ENCODE data around the gene NEUROG2.
"Not testable (repeated sequence)": the region's sequence is repeated elsewhere in the genome, so short reads cannot be mapped to it uniquely, and the experiment has no call there.

Gene NEUROG2

DNA sequence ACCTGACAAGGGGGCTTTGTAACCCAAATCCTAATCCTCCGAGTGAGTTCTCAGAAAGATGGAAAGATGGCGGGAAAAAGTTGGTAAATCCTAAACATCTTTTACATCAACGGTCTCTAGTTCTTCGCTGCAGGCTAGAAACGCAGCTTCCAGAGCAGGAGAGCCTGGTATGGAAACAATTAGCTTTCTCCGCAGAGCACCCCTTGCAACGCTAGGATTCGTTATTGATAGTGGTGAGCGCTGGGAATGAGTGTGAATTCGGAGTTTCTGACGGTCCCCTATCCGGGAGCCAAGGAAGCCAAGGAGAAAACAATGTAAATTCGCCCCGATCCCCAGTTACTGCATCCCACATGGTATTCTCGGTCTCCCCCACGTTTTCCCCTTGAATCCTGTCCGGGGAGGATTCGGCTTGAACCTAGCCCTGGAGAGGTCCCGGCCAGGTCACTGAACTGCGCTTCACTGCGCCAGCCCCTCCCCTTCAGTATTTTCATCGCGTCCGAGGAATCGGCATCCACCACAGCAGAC lies 4.7 kb upstream of the NEUROG2 start:
- DNase-seq = no peak

DNA sequence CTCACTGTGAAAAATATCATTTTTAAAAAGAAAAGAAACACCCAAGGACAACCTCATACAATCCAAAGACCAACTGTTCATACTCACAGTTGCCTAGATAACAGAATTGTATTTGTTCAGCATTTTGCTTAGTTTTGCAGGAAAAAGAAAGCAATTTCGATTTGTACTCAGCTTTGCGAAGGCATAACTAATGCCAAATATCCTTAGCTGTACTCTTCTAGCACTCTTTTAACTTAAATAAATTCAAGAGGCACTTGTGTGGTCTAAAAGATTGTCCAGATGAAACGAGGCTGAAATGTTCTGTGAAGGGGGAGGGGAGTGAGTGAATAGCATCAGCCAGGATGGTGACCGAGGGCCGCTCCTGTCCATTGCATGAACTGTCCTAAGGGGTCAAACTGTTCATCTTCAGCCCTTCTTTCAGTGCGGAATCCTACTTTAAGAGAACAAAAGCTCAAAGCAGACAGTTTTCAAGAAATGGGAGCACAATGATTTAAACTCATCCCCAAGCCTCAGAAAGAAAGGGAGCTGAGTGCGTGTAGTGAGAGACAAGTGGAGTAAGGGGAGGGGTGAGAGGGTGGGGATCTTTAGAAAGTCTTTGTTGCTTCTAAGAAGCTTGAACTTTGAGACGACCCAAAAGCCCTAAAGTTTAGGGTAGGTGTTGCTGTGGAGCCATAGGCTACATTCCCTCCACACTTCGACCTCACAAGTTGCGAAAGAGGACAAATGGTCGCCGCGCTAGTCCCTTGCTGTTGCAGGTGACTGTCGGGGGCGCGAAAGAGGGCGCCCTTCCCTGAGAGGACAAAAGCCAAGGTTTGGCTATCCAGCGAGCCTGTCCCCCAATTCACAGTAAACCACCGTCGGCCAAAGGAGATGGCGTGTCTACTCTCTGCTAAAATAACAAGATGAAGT lies 4.0 kb upstream of the NEUROG2 start:
- peak; percentile 61 for DNase-seq

DNA sequence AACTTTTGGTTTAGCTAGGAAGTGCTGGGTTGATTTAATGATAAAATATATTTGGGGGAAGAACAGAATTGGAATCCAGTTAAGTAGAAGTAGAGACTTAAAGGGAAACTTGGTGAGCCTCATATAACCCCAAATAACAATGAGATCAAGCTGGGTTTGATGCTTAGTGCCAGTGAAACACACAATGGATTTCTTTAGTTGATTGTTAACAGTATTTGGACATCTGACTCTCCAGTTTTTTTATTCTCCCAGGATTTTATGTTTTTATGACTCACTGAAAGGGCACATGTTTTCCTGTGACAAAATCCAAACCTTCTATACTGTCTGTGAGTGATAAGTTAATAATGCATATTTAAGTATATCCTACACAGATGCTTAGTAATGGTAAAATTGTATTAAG lies 2.7 kb upstream of the NEUROG2 start:
- DNase-seq = no peak

DNA sequence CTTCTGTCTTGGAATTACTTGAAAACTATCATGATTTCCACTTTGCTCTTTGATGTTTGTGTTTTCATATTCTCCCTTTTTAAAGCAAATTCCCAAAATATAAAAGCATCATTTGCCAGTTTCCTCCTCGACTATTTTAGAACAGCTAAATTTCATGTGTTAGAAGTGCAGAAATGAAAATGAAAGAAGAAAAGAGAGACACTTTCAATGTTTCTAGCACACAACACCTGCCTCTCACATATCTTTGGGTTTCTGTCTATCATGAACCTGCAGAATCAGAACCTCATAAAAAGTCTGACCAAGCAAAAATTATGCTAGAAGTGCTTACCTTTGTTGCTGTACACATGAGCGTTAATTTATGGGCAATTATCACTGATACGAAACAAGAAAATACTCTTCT lies 1.9 kb upstream of the NEUROG2 start:
- DNase-seq = no peak

DNA sequence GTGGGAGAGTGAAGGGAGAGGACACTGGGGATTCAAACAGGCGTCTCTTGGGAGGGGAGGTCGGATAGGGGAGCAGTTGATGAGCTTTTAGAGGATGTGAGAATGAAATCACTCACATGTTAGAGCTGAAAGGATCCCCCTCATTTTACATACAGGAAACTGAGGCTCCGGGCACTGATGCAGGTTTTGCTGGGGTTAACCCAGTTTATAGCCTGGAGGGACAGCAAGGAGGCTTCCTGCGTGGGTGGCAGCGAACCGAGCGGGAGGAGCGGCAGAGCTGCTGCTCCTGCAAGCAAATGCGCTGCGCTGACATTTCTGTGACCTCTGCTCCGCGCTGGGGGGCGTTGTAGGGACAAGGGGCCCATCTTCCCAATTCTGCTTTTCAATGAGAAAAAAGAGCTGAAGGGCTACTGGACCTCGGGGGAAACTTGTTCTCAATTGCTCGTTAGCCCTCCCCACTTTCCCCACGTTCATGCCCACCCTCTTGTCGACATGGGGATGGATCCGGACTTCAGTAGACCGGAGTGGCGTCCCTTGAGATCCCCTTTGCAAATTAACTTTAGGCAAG lies 1.2 kb upstream of the NEUROG2 start:
- peak; percentile 56 for DNase-seq

DNA sequence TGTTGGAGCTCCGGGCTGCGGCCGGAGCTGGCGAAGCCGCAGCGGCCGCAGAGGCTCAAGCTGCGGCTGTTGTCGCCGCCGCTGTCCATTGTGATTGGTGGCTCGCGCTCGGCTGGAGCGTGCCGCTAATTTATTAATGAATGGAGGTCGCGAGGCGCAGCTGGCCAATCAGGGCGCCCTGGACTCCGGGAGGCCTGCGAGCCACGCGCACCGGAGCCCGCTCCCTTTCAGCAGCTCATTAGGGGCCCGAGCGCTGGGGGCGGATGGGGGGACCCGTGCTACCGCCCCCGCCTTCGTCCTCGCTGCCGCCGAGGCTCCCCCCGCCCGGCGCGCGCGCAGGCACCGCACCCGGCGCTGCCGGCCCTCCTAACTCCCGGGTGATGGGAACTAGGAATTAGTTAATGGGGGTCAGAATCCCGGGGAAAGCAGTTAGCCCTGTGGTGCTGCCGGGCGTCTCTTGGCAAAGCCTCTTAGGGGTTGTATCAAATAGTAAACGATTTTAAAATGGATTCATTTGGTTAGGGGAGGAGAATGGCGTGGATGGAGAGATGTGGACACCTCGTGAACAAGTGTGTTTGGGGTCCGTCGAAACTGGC lies 589 bp upstream of the NEUROG2 start:
- peak; percentile 77 for DNase-seq

DNA sequence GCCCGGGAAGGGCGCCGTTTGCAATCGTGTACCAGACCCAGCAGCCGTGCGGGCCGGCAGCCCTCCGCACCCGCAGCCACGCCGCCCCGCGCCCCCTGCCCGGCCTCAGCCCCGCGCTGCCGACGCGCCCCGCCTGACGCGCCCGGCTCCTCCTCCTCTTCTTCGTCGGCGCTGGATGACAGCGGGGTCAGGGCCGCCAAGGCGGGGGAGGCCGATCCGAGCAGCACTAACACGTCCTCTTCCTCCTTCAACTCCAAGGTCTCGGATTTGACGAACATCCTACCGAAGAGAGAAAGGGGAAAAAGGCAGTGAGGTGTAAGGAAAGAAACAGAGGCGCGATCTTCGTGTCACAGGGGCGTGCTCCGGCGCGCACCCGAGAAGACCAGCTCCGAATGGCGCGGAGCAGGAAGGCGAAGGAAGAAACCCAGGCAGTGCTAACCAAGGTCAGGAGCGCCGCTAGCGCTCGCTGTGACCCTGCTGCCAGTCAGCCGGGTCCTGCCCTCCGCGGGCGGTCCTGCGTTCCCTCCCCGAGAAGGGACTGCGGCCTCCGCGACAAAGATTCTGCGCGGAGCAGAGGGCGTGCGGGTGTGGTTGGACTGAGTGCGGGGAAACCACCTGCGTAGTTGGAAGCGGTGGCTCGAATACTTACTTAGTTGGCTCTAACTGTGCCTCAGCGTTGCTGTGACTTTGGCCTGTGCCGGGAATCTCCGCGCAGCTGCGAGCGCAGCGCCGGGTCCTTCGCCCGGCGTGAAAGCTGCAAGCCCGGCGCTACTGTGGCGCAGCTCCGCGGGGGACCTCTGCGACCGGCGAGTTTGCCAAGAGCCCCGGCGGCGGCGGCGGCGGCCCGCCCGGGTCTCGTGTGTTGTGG lies 548 bp downstream of the NEUROG2 start:
- DNase-seq = peak; percentile 74

DNA sequence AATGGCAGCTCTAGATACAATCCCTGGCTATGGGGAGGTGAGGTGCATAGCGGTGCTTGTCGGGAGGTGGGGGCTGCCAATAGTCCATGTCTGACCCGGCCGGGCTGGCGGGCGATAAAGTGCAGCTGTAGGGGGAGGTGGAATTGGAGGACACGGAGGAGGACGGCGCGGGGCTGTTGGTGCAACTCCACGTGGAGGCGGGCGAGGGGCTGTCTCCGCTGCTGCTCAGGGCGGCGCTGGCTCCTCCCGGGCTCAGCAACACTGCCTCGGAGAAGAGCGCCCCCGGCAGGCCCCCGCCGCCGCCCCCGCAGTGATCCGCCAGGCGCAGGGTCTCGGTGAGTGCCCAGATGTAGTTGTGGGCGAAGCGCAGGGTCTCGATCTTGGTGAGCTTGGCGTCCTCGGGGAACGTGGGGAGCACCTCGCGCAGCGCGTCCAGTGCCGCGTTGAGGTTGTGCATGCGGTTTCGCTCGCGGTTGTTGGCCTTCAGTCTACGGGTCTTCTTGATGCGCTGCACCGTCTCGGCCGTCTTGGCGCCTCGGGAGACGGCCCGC lies 1.3 kb downstream of the NEUROG2 start:
- peak; percentile 58 for DNase-seq

DNA sequence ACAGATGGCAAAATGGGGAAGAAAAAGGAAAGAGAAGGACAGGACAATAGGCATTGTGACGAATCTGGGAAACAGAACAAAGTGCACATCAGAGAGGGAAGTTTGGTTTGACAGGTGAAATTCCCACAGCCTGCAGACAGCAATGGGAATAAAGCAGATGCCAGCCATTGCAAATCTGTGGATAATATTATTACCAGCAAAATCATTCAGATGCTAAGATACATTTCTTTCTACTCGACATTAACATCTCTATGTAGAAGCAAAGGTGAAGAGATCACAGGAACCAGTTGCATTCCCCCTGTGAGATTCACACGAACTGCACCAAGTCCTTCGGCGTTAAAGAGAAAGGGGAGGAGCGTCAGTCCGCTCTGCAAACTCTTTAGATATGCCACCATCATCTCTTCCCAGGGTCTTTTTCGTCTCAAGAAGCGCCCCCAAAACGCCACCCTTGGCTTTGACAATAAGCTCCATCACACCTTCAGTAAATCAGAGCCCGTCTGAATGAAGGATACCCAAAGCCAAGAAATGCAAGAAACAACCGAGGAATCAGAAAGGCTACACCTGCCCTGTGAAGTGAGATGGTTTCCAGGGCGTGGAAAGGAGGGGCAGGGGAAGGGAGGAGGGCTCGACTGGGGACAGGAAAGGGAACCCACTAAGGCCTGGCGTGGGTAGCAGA lies 1.9 kb downstream of the NEUROG2 start:
- no peak for DNase-seq

DNA sequence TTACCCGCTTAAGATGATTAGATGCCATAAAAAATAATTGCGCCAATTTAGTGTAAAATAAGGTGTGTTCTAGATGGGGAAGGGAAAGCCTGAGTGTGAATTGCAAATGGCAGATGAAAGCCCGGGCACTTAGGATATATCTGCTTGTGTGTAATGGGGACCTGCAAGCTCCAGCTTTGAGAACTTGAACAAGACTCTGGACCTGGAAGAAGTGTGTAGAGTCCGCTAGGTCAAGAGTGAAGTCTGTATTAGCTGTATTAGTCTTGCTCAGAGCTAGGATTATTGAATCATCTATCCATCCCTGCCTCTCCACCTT lies 4.2 kb downstream of the NEUROG2 start:
- no peak for DNase-seq

DNA sequence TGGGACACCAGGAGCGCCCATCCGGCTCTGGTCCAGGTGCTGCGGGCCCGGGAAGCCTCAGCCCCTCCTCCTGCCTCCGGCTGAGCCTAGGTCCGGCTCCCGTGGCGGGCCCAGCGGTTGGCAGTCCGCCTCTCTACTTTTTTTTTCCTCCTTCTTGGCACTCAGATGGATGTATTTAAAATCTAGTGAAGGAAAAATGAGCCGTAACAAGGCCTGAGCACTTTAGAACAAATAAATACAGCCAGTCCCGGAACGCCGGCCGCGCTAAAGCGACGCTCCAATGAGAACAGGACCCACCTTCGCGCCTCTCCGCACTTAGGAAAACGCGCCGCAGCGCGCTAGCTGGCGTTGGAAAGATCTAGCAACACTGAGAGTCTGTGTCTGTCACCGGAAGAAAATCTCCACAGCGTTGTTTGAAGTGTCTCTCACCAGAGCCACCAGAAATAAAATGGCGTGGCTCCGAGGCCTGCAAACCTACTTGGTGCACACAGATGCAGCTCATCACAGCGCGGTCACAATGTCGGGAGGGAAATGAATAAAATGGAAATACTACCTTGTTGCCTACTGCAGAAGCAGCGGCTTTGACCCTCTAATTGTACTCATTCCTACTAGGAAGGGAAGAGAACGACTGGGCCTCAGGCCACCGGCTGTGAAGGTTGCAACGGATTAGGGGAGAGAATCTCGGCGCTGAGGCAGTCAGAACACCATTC lies 4.7 kb downstream of the NEUROG2 start:
- DNase-seq = no peak

DNA sequence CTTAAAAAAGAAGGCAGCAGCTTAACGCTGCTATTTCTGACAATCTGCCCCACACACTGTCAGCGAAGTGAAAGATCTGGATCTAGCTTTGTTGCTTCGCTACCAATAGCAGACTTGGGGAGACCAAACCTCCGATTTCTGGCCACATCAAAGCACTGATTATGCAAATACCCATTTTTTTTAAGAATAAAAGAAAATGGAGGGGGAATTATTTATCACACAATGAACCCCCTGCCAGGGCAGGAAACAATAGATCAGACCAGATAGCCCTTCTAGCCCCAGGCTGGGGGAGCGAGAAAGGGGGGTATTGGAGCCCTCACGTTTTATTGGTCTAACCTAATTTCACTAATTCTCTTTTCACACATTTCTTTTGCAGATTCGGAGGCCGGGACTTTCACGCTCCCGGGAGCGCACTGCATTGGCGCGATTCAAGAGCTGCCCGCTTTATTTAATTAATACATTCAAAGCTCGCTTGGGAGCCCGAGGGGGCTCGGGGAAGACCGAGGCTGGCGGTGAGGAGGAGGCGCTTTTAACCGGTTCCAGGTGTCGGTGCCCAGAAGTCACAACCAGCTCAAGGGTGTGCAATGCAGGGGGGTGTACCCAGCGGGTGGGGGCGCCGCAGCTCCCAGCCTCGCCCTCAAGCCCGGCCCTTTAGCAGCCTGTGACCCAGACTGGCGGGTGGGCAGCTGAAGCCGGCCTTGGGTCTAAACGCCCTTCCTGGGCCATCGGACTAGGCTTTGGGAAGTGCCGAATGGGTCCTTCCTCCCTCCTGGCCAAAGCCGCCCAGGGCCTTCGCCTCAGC lies 5.5 kb downstream of the NEUROG2 start:
- no peak for DNase-seq

DNA sequence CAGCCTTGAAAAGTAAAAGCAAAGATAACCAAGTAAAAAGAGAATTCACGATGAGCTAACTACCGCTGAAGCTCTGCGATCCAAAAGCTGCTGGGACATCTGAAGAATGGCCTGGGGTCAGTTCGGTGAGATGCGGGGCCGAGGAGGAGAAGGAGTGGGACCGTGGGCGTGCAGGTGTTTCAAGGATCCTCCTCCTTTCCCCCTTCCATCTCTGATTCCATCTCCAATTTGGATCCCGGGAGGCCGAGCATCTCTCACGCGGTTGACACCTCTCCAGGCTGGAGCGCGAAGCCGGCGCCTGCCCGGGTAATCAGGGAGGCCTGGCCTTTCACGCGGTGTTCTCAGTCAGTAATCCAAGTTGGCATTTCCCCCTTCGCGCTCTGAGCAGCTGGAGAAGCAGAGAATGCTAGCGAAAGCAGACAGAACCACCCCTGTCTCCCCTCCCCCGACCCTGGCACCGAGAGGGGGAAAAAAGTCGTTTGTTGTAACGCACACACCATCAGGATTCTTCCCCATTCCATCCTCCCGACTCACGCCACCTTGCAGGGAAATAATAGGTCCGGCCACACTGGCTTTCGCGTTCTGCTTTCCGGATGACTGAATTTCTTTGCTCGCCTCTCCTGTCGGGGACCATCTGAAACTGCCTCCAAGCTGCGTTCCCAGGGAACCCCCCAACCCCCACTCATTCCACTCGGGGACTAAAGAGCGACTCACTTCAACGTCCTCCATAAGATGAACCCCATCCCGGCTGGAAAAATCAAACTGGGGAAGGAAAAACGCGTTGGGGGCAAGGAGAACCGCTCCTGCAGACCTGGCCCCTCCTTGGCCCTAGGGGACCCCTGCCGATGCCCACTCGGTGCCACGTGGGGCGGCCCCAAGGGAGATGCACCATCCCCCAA lies 6.5 kb downstream of the NEUROG2 start:
- peak; percentile 60 for DNase-seq

DNA sequence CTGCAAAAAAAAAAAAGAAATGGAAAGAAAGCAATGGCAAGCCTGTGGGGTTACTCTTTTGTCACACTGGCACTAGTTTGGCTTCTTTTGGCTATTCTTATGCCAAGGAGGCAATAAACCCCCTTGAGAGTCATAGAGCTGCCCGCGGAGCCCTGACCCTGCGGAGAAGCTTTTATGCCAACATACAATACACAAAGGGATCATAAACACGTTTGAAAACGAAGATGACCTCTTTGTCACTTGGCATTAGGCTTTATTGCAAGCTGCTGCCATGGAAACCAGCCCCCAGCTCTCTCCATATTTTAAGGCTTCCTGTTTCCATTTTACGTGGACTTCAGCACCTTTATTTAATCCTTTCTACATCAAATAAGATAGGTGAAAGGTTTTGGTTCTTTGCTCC lies 7.6 kb downstream of the NEUROG2 start:
- no peak for DNase-seq

DNA sequence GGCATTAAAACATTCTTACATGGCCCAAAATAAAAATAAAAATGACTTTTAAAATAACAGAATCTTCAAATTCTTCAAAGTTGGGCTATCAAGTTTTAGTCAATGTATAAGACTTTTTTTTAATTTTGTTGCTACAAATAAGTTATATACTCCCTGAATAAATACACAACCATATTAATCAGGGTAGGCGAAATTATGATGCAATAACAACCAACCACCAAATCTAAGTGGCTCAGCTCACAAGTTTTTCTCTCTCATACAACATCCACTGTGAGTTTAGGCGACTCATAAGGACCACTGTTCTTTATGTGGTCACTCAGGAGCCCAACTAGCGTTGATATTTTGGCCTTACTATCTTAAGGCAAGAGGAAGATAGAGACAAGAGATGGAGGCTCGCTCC lies 11.2 kb downstream of the NEUROG2 start:
- no peak for DNase-seq

DNA sequence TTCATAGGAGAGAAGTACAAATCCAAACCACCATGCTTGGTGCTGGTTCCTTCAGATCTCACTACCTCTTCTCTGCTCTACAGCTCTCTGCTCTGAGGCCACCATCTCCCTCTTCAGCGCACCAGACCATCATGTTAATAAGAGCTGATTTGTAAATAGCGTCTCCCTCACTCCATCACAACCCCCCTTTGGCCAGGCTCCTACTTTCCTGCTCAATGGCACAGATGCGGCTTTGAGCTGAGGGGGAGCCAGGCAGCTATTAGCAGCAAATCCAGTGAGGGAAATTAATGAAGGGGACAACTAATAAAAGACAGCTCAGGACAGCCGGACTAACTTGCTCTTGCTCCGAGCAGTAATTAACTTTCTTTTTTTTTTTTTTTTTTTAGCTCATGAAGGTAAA lies 13.1 kb downstream of the NEUROG2 start:
- DNase-seq = no peak

DNA sequence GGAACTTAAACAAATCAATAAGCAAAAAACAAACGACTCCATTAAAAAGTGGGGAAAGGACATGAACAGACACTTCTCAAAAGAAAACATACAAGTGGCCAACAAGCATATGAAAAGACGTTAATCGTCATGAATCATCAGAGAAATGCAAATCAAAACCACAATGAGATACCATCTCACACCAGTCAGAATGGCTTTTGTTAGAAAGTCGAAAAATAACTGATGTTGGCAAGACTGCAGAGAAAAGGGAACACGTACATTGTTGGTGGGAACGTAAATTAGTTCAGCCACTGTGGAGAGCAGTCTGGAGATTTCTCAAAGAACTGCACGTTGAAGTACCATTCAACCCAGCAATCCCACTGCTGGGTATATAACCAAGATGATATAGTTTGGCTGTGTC lies 23.7 kb downstream of the NEUROG2 start:
- DNase-seq = no peak

DNA sequence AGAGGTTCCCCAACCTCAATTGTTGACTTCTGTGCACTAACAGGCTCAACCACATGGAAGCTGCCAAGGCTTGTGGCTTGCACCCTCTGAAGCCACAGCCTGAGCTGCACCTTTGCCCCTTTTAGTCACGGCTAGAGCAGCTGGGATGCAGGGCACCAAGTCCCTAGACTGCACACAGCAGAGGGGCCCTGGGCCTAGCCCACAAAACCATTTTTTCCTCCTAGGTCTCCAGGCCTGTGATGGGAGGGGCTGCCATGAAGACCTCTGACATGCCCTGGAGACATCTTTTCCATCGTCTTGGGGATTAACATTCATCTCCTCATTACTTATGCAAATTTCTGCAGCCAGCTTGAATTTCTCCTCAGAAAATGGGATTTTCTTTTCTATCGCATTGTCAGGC lies 25.2 kb downstream of the NEUROG2 start:
- not testable (repeated sequence) for DNase-seq

DNA sequence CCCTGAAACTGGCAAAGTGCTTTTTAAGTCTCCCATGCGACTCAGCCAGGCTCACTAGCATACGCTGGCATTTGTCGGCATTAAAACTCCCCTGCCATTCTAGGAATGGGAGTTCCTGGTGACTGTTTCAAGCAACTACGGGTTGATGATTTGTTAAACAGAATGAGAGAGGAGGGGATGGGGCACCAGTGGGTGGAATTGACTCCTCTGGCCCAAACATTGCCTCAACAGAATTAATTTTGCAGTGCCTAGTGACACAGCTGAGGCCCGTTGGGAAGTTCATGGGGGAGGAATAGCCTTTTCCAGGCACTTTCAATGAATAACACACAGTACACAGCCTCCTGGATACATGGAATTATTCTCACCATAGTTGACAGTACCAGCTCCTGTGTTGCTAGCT lies 30.1 kb downstream of the NEUROG2 start:
- DNase-seq = no peak

DNA sequence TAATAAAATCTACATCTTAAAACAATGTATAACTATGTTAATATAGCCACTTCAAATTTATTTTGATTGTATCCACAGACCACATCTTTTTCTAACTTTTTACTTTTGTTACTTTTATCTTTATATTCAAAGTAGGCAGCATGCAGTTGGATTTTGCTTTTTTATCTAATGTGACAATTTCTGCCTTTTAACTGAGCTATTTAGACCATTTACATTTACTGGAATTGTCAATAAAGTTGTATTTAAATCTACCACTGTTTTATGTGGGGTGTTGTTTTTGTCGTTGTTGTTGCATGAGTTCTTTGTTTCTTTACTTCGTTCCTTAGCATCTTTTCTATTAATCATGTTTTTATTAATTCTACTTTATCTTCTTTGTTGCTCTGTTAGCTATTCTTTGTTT lies 42.0 kb downstream of the NEUROG2 start:
- DNase-seq = no peak
